HepG2 (cell line): ENCODE data around the gene RNF13. TPM values are rescaled to one million over a fixed set of nuclear protein-coding genes. Genes with fewer than 3 reads are reported as not detected.

Source experiments
- CENPT ChIP-seq: sonication (generic); formaldehyde crosslinking; IDR thresholded peaks from 2 replicates; pipeline ENCODE4 v1.8.0; 2022; ENCODE audit warnings: low read depth, mild to moderate bottlenecking, moderate library complexity, missing genetic modification reagents
- GMEB1 ChIP-seq: sonication (generic); formaldehyde crosslinking; IDR thresholded peaks from 2 replicates; pipeline ENCODE4 v1.5.1; 2020; ENCODE audit warnings: missing genetic modification reagents, mild to moderate bottlenecking, borderline replicate concordance
- HOXA3 ChIP-seq: sonication (generic); formaldehyde crosslinking; IDR thresholded peaks from 2 replicates; pipeline ENCODE4 v1.5.0; 2020; ENCODE audit warnings: missing genetic modification reagents
- JUN ChIP-seq: sonication (generic); formaldehyde crosslinking; IDR thresholded peaks from 2 replicates; pipeline ENCODE4 v1.4.0; 2020; ENCODE audit warnings: mild to moderate bottlenecking, missing genetic modification reagents
- KMT2A ChIP-seq: sonication (generic); formaldehyde crosslinking; IDR thresholded peaks from 2 replicates; pipeline ENCODE4 v1.4.0; 2020; ENCODE audit warnings: missing genetic modification reagents
- MEF2D ChIP-seq: sonication (generic); formaldehyde crosslinking; IDR thresholded peaks from 2 replicates; pipeline ENCODE4 v1.5.1; 2020; ENCODE audit warnings: mild to moderate bottlenecking, missing genetic modification reagents
- NCOR1 ChIP-seq: fragments of 200-600 bp; sonication (generic); IDR thresholded peaks from 2 replicates; pipeline ENCODE4 v1.7.0; 2017; ENCODE audit warnings: antibody characterized with exemption, low read length, borderline replicate concordance
- NFE2 ChIP-seq: sonication (generic); formaldehyde crosslinking; IDR thresholded peaks from 2 replicates; pipeline ENCODE4 v1.4.0; 2020; ENCODE audit warnings: missing genetic modification reagents
- NFIC ChIP-seq: IDR thresholded peaks from 2 replicates; pipeline ENCODE4 v1.6.1; 2012; ENCODE audit warnings: mild to moderate bottlenecking, low read length, inconsistent platforms
- SMYD3 ChIP-seq: sonication (generic); formaldehyde crosslinking; IDR thresholded peaks from 2 replicates; pipeline ENCODE4 v1.8.1; 2023; ENCODE audit warnings: mild to moderate bottlenecking, missing genetic modification reagents
- SRY ChIP-seq: sonication (generic); formaldehyde crosslinking; IDR thresholded peaks from 2 replicates; pipeline ENCODE4 v1.8.0; 2022; ENCODE audit warnings: mild to moderate bottlenecking, missing genetic modification reagents
- TCF7L2 ChIP-seq: IDR thresholded peaks from 2 replicates; pipeline ENCODE4 v1.6.1; 2011; ENCODE audit warnings: mild to moderate bottlenecking, low read depth, low read length, moderate library complexity
- TP53 ChIP-seq: sonication (generic); formaldehyde crosslinking; conservative IDR thresholded peaks from 2 replicates; pipeline ENCODE4 v1.4.0; 2020; ENCODE audit warnings: missing genetic modification reagents
- ZBTB37 ChIP-seq: sonication (generic); formaldehyde crosslinking; IDR thresholded peaks from 2 replicates; pipeline ENCODE4 v1.4.0; 2020; ENCODE audit warnings: mild to moderate bottlenecking, missing genetic modification reagents
- ZMAT3 ChIP-seq: sonication (generic); formaldehyde crosslinking; conservative IDR thresholded peaks from 2 replicates; pipeline ENCODE4 v1.7.0; 2021; ENCODE audit warnings: missing genetic modification reagents
- ZNF484 ChIP-seq: sonication (generic); formaldehyde crosslinking; IDR thresholded peaks from 2 replicates; pipeline ENCODE4 v1.5.1; 2020; ENCODE audit warnings: mild to moderate bottlenecking, low read depth, missing genetic modification reagents, borderline replicate concordance
- ZNF501 ChIP-seq: sonication (generic); formaldehyde crosslinking; IDR thresholded peaks from 2 replicates; pipeline ENCODE4 v1.5.1; 2020; ENCODE audit warnings: mild to moderate bottlenecking, moderate library complexity, missing genetic modification reagents
- ZNF749 ChIP-seq: sonication (generic); formaldehyde crosslinking; IDR thresholded peaks from 2 replicates; pipeline ENCODE4 v1.8.0; 2022; ENCODE audit warnings: mild to moderate bottlenecking, missing genetic modification reagents, moderate library complexity, borderline replicate concordance
- ZNF772 ChIP-seq: sonication (generic); formaldehyde crosslinking; IDR thresholded peaks from 2 replicates; pipeline ENCODE4 v1.5.0; 2020; ENCODE audit warnings: mild to moderate bottlenecking, missing genetic modification reagents
- ZNF773 ChIP-seq: sonication (generic); formaldehyde crosslinking; IDR thresholded peaks from 2 replicates; pipeline ENCODE4 v1.4.0; 2020; ENCODE audit warnings: missing genetic modification reagents, borderline replicate concordance
- polyA plus RNA-seq, 8 experiments: library from polyadenylated mRNA; depleted of rRNA in 3 of 8; stranded (reverse) in 7 of 8; unstranded in 1 of 8; fragments of >200 nt; fragmentation: Illumina TruSeq in 4 of 8; extraction: Trizol in 4 of 8; gene quantifications; 2 replicates each; pipeline versions ENCODE4 v1.2.1 to v1.2.3, GENCODE V29; 2011 to 2016; ENCODE audit warnings: low read depth in 4 of 8, missing spikeins in 1 of 8, mixed read lengths in 1 of 8; ENCODE audit not compliant: insufficient read depth in 1 of 8
- total RNA-seq, 5 experiments: library from RNA; depleted of rRNA; stranded (reverse); fragments of >200 nt; fragmentation: Illumina TruSeq; extraction: Trizol; gene quantifications; 2 replicates each; pipeline ENCODE4 v1.2.3, GENCODE V29; 2016; ENCODE audit warnings: low read depth in 1 of 5
- TF ChIP-seq, protein P1 (sequence below): sonication (generic); formaldehyde crosslinking; IDR thresholded peaks from 2 replicates; pipeline ENCODE4 v1.5.0; 2020; ENCODE audit warnings: missing genetic modification reagents, mild to moderate bottlenecking, borderline replicate concordance
- TF ChIP-seq, protein P2 (sequence below): sonication (generic); formaldehyde crosslinking; IDR thresholded peaks from 2 replicates; pipeline ENCODE4 v1.4.0; 2020; ENCODE audit warnings: missing genetic modification reagents, borderline replicate concordance
- TF ChIP-seq, protein P3 (sequence below): sonication (generic); formaldehyde crosslinking; IDR thresholded peaks from 2 replicates; pipeline ENCODE4 v1.8.1; 2023; ENCODE audit warnings: mild to moderate bottlenecking, inconsistent platforms, moderate library complexity, missing genetic modification reagents, borderline replicate concordance

The RNF13 gene
- total and polyA plus RNA-seq, 2 of the 13 experiments (the other 11 are each of a cell fraction or from before 2014, with no cell fraction given), result 39.8 to 46.0 TPM

- no peak; the same call in 1 of the 2 replicates for TF ChIP-seq JUN (CRISPR knock-in tag)
- peak; percentile 96 for TF ChIP-seq ZNF749 (CRISPR knock-in tag)
- TF ChIP-seq NCOR1, result peak; percentile 38; the same call in 1 of the 2 replicates
- TF ChIP-seq NFIC, result no peak
- TF ChIP-seq, protein P1, sequence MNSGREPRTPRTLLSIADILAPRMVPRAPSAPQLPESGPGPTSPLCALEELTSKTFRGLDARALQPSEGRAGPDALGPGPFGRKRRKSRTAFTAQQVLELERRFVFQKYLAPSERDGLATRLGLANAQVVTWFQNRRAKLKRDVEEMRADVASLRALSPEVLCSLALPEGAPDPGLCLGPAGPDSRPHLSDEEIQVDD (CRISPR knock-in tag), result peak; percentile 90; the same call in 1 of the 2 replicates
- TF ChIP-seq TP53 (CRISPR knock-in tag), result no peak
- peak; percentile 95 for TF ChIP-seq GMEB1 (CRISPR knock-in tag)
- TF ChIP-seq NFE2 (CRISPR knock-in tag), result no peak
- TF ChIP-seq HOXA3, result peak; percentile 73
- TF ChIP-seq, protein P2, sequence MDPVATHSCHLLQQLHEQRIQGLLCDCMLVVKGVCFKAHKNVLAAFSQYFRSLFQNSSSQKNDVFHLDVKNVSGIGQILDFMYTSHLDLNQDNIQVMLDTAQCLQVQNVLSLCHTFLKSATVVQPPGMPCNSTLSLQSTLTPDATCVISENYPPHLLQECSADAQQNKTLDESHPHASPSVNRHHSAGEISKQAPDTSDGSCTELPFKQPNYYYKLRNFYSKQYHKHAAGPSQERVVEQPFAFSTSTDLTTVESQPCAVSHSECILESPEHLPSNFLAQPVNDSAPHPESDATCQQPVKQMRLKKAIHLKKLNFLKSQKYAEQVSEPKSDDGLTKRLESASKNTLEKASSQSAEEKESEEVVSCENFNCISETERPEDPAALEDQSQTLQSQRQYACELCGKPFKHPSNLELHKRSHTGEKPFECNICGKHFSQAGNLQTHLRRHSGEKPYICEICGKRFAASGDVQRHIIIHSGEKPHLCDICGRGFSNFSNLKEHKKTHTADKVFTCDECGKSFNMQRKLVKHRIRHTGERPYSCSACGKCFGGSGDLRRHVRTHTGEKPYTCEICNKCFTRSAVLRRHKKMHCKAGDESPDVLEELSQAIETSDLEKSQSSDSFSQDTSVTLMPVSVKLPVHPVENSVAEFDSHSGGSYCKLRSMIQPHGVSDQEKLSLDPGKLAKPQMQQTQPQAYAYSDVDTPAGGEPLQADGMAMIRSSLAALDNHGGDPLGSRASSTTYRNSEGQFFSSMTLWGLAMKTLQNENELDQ (CRISPR knock-in tag), result no peak
- peak; percentile 69; the same call in 1 of the 2 replicates for TF ChIP-seq KMT2A
- peak; percentile 93; the same call in 1 of the 2 replicates for TF ChIP-seq ZNF501 (CRISPR knock-in tag)
- TF ChIP-seq ZMAT3 (CRISPR knock-in tag), result peak; percentile 91; the same call in 1 of the 2 replicates
- TF ChIP-seq ZBTB37 (CRISPR knock-in tag), result no peak
- TF ChIP-seq MEF2D, result no peak
- TF ChIP-seq ZNF773, result peak; percentile 93; the same call in 1 of the 2 replicates
- peak; percentile 85; the same call in 1 of the 2 replicates for TF ChIP-seq CENPT (CRISPR knock-in tag)
- no peak for TF ChIP-seq ZNF772 (CRISPR knock-in tag)
- peak; percentile 58 for TF ChIP-seq SMYD3
- TF ChIP-seq ZNF484 (CRISPR knock-in tag), result no peak
- TF ChIP-seq, protein P3, sequence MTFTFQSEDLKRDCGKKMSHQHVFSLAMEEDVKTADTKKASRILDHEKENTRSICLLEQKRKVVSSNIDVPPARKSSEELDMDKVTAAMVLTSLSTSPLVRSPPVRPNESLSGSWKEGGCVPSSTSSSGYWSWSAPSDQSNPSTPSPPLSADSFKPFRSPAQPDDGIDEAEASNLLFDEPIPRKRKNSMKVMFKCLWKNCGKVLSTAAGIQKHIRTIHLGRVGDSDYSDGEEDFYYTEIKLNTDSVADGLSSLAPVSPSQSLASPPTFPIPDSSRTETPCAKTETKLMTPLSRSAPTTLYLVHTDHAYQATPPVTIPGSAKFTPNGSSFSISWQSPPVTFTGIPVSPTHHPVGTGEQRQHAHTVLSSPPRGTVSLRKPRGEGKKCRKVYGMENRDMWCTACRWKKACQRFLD (CRISPR knock-in tag), result no peak; the same call in 1 of the 2 replicates
- TF ChIP-seq TCF7L2, result no peak
- peak; percentile 87 for TF ChIP-seq SRY (CRISPR knock-in tag)
Measured at GRCh38 chr3:149970716-149971402, 157.8 kb downstream of the RNF13 start, which contains the start of gene PFN2 (continued).
